Mammary epithelial cell (primary cell): Measurements from ENCODE around the gene PPP1CC.

Experiments
- CTCF ChIP-seq, 2 donors: IDR thresholded peaks in 1 of 2; conservative IDR thresholded peaks in 1 of 2; 2 replicates each; pipeline ENCODE4 v1.5.1; 2011 to 2012; ENCODE audit warnings: inconsistent platforms in 2 of 2, low read length in 2 of 2, mild to moderate bottlenecking in 2 of 2, control low read depth in 1 of 2, low read depth in 1 of 2; ENCODE audit not compliant: insufficient read depth in 1 of 2; ENCODE audit errors: extremely low read depth in 1 of 2
- EZH2 ChIP-seq: IDR thresholded peaks from 2 replicates; pipeline ENCODE4 v1.6.1; 2012; ENCODE audit warnings: low read length, inconsistent platforms, borderline replicate concordance

GRCh38 chr12:110778833-110779577 is 36.3 kb upstream of the PPP1CC start:
- TF ChIP-seq CTCF (conservative IDR thresholded peaks at IDR 0.05 in 1 of 2, IDR thresholded peaks at IDR 0.05 in 1 of 2; ENCODE audit: extremely low read depth in 1 of 2, insufficient read depth in 1 of 2, low read depth in 1 of 2, low read length in 2 of 2) (no peak), EZH2 (no peak)
